Keratinocyte (primary cell): ENCODE results near the gene SPOCK3. TPM values are rescaled to one million over a fixed set of nuclear protein-coding genes. Genes with fewer than 3 reads are reported as not detected.
"Not testable (repeated sequence)": the region's sequence is repeated elsewhere in the genome, so short reads cannot be mapped to it uniquely, and the experiment has no call there.

Experiments
- DNase-seq: peaks from one replicate; pipeline ENCODE4 v3.0.0-alpha.2; 2011; ENCODE audit warnings: low read depth, missing footprints, low spot score
- FAIRE-seq: peaks from 2 replicates; lab custom pipeline; 2011; peaks lifted over from hg19 to GRCh38; lab: Jason Lieb, UNC
- H2AFZ ChIP-seq: 2 replicates; pipeline ENCODE4 v1.6.0; 2012; ENCODE audit warnings: low read length, control low read depth, inconsistent platforms; ENCODE audit not compliant: control insufficient read depth
- H3K27ac ChIP-seq: 2 replicates; pipeline ENCODE4 v1.5.1; 2011; ENCODE audit warnings: low read length; ENCODE audit not compliant: control insufficient read depth, insufficient read depth
- H3K27me3 ChIP-seq: 3 replicates; pipeline ENCODE4 v1.6.0; 2011; ENCODE audit warnings: low read length; ENCODE audit not compliant: control insufficient read depth, insufficient read depth; ENCODE audit errors: extremely low read depth
- H3K36me3 ChIP-seq, 2 experiments: 2 replicates in 1 of 2; 3 replicates in 1 of 2; pipeline ENCODE4 v1.5.1; 2011; ENCODE audit warnings: low read length in 2 of 2, mild to moderate bottlenecking in 1 of 2; ENCODE audit not compliant: control insufficient read depth in 2 of 2, insufficient read depth in 2 of 2; ENCODE audit errors: extremely low read depth in 1 of 2
- H3K4me1 ChIP-seq: 3 replicates; pipeline ENCODE4 v1.5.1; 2011; ENCODE audit warnings: low read length; ENCODE audit not compliant: control insufficient read depth, insufficient read depth; ENCODE audit errors: extremely low read depth
- H3K4me2 ChIP-seq: 3 replicates; pipeline ENCODE4 v1.6.0; 2011; ENCODE audit warnings: low read depth, low read length; ENCODE audit not compliant: control insufficient read depth, insufficient read depth; ENCODE audit errors: extremely low read depth
- H3K4me3 ChIP-seq, 3 experiments: fragments of 200-600 bp in 1 of 3; sonication (generic) in 1 of 3; 2 replicates in 2 of 3; 3 replicates in 1 of 3; pipeline ENCODE4 v1.5.1; 2011 to 2016; ENCODE audit warnings: low read length in 3 of 3, mild to moderate bottlenecking in 3 of 3, control low read depth in 2 of 3, inconsistent platforms in 1 of 3, low read depth in 1 of 3, mixed read lengths in 1 of 3, mixed run types in 1 of 3, moderate library complexity in 1 of 3; ENCODE audit not compliant: control insufficient read depth in 2 of 3, insufficient read depth in 2 of 3; ENCODE audit errors: extremely low read depth in 1 of 3
- H3K79me2 ChIP-seq: 2 replicates; pipeline ENCODE4 v1.6.0; 2012; ENCODE audit warnings: low read length; ENCODE audit not compliant: control insufficient read depth, insufficient read depth
- H3K9ac ChIP-seq: 3 replicates; pipeline ENCODE4 v1.6.0; 2011; ENCODE audit warnings: low read length; ENCODE audit not compliant: control insufficient read depth, insufficient read depth; ENCODE audit errors: extremely low read depth
- H3K9me1 ChIP-seq: 3 replicates; pipeline ENCODE4 v1.6.0; 2011; ENCODE audit warnings: low read length; ENCODE audit not compliant: control insufficient read depth, insufficient read depth; ENCODE audit errors: extremely low read depth
- H3K9me3 ChIP-seq: 2 replicates; pipeline ENCODE4 v1.5.1; 2012; ENCODE audit warnings: low read depth, low read length; ENCODE audit not compliant: control insufficient read depth
- H4K20me1 ChIP-seq: 3 replicates; pipeline ENCODE4 v1.6.0; 2011; ENCODE audit warnings: low read length; ENCODE audit not compliant: control insufficient read depth, insufficient read depth; ENCODE audit errors: extremely low read depth
- CTCF ChIP-seq, 3 experiments: IDR thresholded peaks in 1 of 3; conservative IDR thresholded peaks in 1 of 3; optimal IDR thresholded peaks in 1 of 3; 2 replicates in 2 of 3; 3 replicates in 1 of 3; pipeline versions ENCODE3 to v1.5.1; 2011; ENCODE audit warnings: low read length in 3 of 3, mild to moderate bottlenecking in 3 of 3, moderate library complexity in 2 of 3, control low read depth in 1 of 3, inconsistent platforms in 1 of 3; ENCODE audit not compliant: insufficient read depth in 2 of 3; ENCODE audit errors: extremely low read depth in 1 of 3
- EZH2 ChIP-seq: IDR thresholded peaks from one replicate; pipeline ENCODE4 v1.6.1; 2012; ENCODE audit warnings: inconsistent platforms, mild to moderate bottlenecking, low read length, moderate library complexity
- dilution Hi-C: fragments of 300-500 bp; cut with MboI; formaldehyde crosslinking; loops from one replicate; pipeline ENCODE4 v1.7.0; 2020; ENCODE audit warnings: low sequenced_read_pairs; ENCODE audit not compliant: extremely low pct_ligation_motif_present
- polyA plus RNA-seq, 5 experiments: library from polyadenylated mRNA; depleted of rRNA in 3 of 5; stranded (reverse) in 3 of 5; stranded (forward) in 1 of 5; unstranded in 1 of 5; fragments of >200 nt; gene quantifications; 1 replicate in 1 of 5; 2 replicates in 3 of 5; 3 replicates in 1 of 5; pipeline versions ENCODE4 v1.2.1 to v1.2.3, GENCODE V29; 2011 to 2012; ENCODE audit warnings: missing spikeins in 2 of 5, low read depth in 1 of 5, low replicate concordance in 1 of 5

SPOCK3 gene
- polyA plus RNA-seq, 1 donor (not counting 4 experiments of a cell fraction or from before 2014, with no cell fraction given) = not detected

- H3K9ac ChIP-seq, H3K27ac ChIP-seq, H3K9me3 ChIP-seq, H3K4me3 ChIP-seq, H3K9me1 ChIP-seq, H3K36me3 ChIP-seq, H2AFZ ChIP-seq, H4K20me1 ChIP-seq, H3K27me3 ChIP-seq, dilution Hi-C loops, DNase-seq, H3K4me2 ChIP-seq, FAIRE-seq, H3K79me2 ChIP-seq, H3K4me1 ChIP-seq: not testable (repeated sequence)
Observed at GRCh38 chr4:166715748-166716713, 518.3 kb downstream of the SPOCK3 start.

DNA sequence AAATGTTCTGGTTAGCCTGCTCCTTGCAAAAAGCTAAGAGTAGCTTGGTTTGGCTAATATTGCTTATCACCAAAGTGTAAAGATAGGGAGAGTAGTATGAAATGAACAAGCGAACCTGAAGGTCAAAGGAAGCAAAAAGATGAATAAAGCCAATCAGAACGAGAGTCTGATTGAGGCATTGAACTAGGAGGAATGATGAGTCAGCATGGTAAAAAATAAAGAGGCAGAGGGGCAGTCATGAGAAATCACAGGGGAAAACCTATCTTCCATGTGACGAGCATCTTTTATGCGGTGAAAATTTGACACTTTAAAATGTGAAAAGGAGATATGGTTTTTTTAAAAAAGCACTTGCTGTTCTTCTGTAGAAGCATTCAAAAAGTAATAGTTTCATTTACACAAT, 533.7 kb downstream of the SPOCK3 start:
- Histone ChIP-seq H2AFZ (no peak overlapping the region), H3K4me3 (no peak overlapping the region), H3K9me3 (no peaks in the 10 kb centered on the region), H3K9ac (no peak overlapping the region), H4K20me1 (no peaks in the 10 kb centered on the region), H3K4me2 (no peak overlapping the region), H3K27me3 (no peaks in the 10 kb centered on the region), H3K9me1 (no peaks in the 10 kb centered on the region), H3K79me2 (no peaks in the 10 kb centered on the region), H3K36me3 (no peaks in the 10 kb centered on the region), H3K27ac (no peak overlapping the region), H3K4me1 (no peaks in the 10 kb centered on the region)
- dilution Hi-C loops = no loop called here
- DNase-seq (no peak), FAIRE-seq (no peak)
- no peak for TF ChIP-seq EZH2
- no peak for TF ChIP-seq CTCF (optimal IDR thresholded peaks at IDR 0.05 in 1 of 3, IDR thresholded peaks at IDR 0.05 in 1 of 3, conservative IDR thresholded peaks at IDR 0.05 in 1 of 3; ENCODE audit: extremely low read depth in 1 of 3, insufficient read depth in 2 of 3, low read length in 3 of 3)
